ENCODE measurements around the gene SERPINE1. TPM values are rescaled to one million over a fixed set of nuclear protein-coding genes. Genes with fewer than 3 reads are reported as not detected.

SERPINE1 gene
- total and polyA plus RNA-seq, 2 of the 13 experiments (the other 11 are each of a cell fraction or from before 2014, with no cell fraction given), result 21.2 to 1,576 TPM

- peak; percentile 56 for TF ChIP-seq ZNF563 (CRISPR knock-in tag; IDR thresholded peaks at IDR 0.05)
- no peak; the same call in none of the 2 replicates for TF ChIP-seq SOX5 (CRISPR knock-in tag; IDR thresholded peaks at IDR 0.05; ENCODE audit: borderline replicate concordance)
- no peak; the same call in 1 of the 2 replicates for TF ChIP-seq ZBTB2 (CRISPR knock-in tag; IDR thresholded peaks at IDR 0.05; ENCODE audit: low read depth)
- TF ChIP-seq ZMYM2 (CRISPR knock-in tag; IDR thresholded peaks at IDR 0.05), result peak; percentile 19
- 0 out of 2 replicates have a peak, but pooled peaks have one; percentile 54 for TF ChIP-seq NR0B2 (CRISPR knock-in tag; IDR thresholded peaks at IDR 0.05)
- peak; percentile 96 for TF ChIP-seq MYC (CRISPR knock-in tag; IDR thresholded peaks at IDR 0.05; ENCODE audit: borderline replicate concordance)
- TF ChIP-seq ZNF616 (CRISPR knock-in tag; IDR thresholded peaks at IDR 0.05; ENCODE audit: low read depth), result 0 out of 2 replicates have a peak, but pooled peaks have one; percentile 39
- no peak for TF ChIP-seq PRPF4 (IDR thresholded peaks at IDR 0.05; ENCODE audit: low read depth, low read length, poor library complexity, severe bottlenecking)
- peak; percentile 69 for TF ChIP-seq ZNF709 (CRISPR knock-in tag; IDR thresholded peaks at IDR 0.05)
- TF ChIP-seq HHEX (CRISPR knock-in tag; IDR thresholded peaks at IDR 0.05), result no peak
- TF ChIP-seq RARA (CRISPR knock-in tag; IDR thresholded peaks at IDR 0.05), result peak; percentile 87
- peak; percentile 92 for TF ChIP-seq RNF2 (conservative IDR thresholded peaks at IDR 0.05; ENCODE audit: low read depth)
- peak; percentile 62; the same call in 1 of the 2 replicates for TF ChIP-seq CSRNP1 (CRISPR knock-in tag; IDR thresholded peaks at IDR 0.05)
- no peak for TF ChIP-seq MED1 (CRISPR knock-in tag; IDR thresholded peaks at IDR 0.05)
- no peak for TF ChIP-seq ZNF691 (CRISPR knock-in tag; IDR thresholded peaks at IDR 0.05; ENCODE audit: borderline replicate concordance, low read depth)
- no peak for TF ChIP-seq HMG20B (CRISPR knock-in tag; conservative IDR thresholded peaks at IDR 0.05)
- no peak for TF ChIP-seq HNRNPH1 (optimal IDR thresholded peaks at IDR 0.05; ENCODE audit: low read depth, low read length)
- peak; percentile 29; the same call in 1 of the 2 replicates for TF ChIP-seq PATZ1 (CRISPR knock-in tag; IDR thresholded peaks at IDR 0.05)
- TF ChIP-seq ZSCAN21 (CRISPR knock-in tag; IDR thresholded peaks at IDR 0.05; ENCODE audit: borderline replicate concordance), result peak; percentile 55; the same call in 1 of the 2 replicates
- TF ChIP-seq MXI1 (IDR thresholded peaks at IDR 0.05; ENCODE audit: borderline replicate concordance, low read depth, low read length), result peak; percentile 84; the same call in 2 of the 3 replicates
- no peak for TF ChIP-seq ATF6 (CRISPR knock-in tag; conservative IDR thresholded peaks at IDR 0.05)
These were observed 784 bp upstream of the SERPINE1 start (continued) for GRCh38 chr7:101125989-101126650.

Measured in HepG2 (cell line).